Stimulated activated CD4-positive, alpha-beta T cell treated with anti-CD3 and anti-CD28 coated beads, Interleukin-12 subunit alpha, Interleukin-12 subunit beta, amount 100 ng/mL, for 24 hours (primary cell): ENCODE results near the gene GUF1.

Experiments
- DNase-seq, 2 experiments: peaks; one replicate each; pipeline ENCODE4 v3.0.0-alpha.2; 2020; ENCODE audit warnings: low read depth in 2 of 2

GUF1 gene, protein sequence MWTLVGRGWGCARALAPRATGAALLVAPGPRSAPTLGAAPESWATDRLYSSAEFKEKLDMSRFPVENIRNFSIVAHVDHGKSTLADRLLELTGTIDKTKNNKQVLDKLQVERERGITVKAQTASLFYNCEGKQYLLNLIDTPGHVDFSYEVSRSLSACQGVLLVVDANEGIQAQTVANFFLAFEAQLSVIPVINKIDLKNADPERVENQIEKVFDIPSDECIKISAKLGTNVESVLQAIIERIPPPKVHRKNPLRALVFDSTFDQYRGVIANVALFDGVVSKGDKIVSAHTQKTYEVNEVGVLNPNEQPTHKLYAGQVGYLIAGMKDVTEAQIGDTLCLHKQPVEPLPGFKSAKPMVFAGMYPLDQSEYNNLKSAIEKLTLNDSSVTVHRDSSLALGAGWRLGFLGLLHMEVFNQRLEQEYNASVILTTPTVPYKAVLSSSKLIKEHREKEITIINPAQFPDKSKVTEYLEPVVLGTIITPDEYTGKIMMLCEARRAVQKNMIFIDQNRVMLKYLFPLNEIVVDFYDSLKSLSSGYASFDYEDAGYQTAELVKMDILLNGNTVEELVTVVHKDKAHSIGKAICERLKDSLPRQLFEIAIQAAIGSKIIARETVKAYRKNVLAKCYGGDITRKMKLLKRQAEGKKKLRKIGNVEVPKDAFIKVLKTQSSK

DNA sequence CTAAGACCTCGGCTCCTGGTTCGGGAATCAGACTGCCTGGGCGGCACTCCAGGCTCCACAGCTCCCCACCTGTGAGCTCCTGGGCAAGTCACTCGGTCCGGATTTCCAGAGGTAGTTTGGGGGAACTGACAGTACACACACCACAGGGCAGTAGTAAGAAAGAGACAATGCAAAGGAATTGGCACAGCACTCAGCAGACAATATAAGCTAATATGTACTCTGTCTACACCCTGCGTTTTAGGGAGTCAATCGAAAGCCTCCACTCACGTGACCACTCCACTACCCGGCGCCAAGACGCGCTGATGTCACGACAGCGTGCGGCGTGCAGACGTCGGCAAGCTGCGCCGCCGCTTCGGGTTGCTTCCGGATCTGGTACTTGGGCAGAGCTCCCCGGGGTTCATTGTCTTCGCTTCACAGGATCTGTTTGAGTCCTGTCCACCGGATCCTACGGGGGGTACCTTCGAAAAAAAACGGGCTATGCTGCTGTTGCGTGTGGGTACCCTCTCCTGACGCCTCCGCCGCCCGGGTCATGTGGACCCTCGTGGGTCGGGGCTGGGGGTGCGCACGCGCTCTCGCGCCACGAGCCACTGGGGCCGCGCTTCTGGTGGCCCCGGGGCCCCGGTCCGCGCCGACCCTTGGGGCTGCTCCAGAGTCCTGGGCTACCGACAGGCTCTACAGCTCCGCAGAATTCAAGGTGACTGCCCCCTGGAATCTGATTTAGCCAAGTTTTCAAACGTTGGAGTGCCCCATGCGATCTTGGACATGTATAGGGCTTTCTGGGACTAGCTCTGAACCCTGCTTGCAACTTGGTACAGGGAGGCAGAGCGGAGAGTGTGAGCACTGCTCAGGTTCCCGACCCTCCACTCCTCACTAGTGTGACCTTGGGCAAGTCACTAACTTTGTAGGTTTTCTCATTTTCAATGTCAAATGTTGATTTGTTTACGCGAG is at the start of gene GUF1:
Gene GUF1, plus strand, starts transcription at position 327 of the 948 bp plus-strand sequence. Its CDS starts 203 bp downstream, at position 530.
- peak; percentile 78 to 80 for DNase-seq

DNA sequence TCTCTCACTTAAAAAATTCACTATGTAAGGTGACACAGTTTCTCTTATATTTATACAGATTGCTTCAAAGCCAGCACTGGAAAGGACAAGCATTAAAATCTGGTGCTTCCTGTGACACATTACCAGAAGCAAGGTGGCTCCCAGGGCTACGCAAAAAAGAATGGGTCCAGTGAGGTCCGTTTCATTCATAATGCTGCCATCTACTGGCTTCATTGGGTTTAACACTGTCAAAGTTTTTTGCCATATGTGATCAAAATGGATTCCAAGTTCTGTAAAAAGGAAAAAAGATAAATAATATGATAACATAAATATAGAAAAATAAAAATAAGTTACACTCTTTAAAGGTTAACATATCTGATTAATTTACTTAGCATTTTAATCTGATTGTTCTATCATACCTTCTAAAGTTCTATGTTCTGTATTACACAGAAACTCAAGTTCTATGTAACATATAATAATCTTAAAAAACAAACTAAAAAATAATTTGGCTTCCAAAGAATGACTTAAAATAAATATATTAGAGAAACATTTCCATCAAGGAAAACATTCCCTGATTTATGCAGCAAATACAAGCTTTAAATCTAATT is 48.8 kb upstream of the GUF1 start:
- DNase-seq = peak in 1 of 2 experiments; percentile 5

DNA sequence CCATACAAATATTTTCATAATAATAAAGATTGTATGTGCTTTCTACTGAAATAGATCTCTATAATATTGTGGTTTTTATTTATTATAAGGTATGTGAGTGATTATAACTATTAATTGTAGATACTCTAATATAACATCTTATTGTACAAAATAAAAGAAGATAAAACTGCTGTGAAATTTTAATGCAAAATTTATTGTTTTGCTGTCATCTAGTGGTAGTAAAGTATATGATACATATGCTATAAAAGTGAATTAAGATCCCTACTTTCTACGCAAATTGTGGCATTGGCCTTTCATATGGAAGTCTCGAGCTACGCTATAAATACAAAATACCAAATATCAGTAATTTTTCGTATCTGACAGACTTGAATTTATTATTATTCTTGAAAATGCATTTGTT is 46.1 kb upstream of the GUF1 start:
- no peak for DNase-seq

DNA sequence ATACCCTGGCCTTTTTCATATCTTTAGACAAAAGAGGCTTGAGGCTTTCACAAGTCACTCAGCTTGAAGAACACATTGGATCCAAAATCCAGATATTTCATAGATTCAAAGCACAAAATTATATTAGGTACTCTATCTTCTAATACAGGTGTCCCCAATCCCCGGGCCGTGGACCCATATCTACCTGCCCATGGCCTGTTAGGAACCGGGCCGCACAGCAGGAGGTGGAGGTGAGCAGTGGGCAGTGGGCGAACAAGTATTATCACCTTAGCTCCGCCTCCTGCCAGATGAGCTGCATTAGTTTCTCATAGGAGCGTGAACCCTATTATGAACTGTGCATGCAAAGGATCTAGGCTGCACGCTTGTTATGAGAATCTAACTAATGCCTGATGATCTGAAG is 45.5 kb upstream of the GUF1 start:
- no peak for DNase-seq

DNA sequence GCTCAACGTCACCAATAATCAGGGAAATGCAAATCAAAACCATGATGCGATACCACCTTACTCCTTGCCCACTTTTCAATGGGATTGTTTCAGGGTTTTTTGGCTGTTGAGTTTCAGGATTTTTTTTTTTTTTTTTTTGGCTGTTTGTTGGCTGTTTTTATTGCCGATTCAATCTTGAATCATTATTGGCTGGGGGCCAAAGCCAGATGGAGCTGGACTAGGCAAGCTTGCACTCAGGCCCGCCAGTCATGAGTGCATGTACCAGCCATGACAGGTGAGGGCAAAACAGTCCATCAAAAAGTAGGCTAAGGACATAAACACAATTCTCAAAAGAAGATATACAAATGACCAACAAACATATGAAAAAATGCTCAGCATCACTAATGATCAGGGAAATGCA is 40.1 kb upstream of the GUF1 start:
- no peak for DNase-seq

DNA sequence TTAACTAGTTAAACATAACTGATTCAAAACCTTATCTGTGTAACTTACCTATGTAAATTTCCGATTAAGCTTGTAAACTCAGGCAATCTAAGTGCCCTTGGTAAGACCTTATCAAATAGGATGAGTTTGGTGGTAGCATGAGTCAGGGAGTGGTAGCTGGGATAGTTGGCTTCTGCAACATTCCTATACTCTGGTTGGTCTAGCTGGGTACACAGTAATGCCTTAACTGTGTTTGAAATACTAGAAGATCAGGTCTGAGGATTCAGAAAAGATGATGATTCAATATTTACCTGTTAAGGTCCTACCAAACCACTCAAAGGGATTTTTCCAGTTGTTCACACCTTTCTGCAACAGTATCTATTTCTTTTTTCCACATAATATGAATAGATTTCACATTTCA is 32.1 kb upstream of the GUF1 start:
- DNase-seq = no peak

DNA sequence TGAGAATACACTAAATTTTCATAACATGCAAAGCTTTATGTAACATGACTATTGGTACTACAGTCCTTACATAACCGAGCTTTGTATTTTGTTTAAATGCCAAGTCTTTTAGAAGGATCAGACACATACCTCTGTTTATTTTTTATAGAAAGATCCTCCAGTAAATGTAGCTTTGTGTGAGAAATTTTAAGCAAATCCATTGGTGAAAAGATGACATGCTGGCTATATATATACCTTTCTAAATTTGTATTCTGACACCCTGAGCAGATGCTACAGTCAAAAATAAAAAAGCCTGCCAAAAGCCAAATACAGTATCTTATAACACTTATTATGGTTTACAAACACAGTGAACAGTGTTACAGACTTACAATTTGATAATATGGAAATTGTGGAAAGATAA is 26.8 kb upstream of the GUF1 start, which contains the start of gene YIPF7:
Gene YIPF7, minus strand, starts transcription at position 201 of the 400 bp plus-strand sequence. CDS start 1,525 bp downstream, outside the sequence.
- no peak for DNase-seq

DNA sequence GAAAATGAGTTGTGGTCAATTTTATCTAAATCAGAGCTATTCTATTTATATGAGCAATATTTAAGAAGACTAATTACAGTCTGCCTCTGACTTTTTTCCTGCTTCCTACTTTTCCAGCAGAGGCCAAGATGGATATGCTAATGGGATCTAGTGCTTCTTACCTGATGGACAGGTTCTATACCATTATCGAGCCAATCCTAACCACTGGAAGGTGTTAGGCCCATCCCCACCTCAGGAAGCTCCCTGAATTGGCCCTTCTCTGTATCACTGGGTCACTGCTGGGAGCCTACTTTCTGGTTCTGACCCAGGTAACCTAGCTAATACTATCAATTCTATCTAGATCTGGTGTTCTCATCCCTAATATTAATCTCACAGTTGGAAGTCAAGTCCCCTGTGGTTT is 26.2 kb upstream of the GUF1 start:
- no peak for DNase-seq

DNA sequence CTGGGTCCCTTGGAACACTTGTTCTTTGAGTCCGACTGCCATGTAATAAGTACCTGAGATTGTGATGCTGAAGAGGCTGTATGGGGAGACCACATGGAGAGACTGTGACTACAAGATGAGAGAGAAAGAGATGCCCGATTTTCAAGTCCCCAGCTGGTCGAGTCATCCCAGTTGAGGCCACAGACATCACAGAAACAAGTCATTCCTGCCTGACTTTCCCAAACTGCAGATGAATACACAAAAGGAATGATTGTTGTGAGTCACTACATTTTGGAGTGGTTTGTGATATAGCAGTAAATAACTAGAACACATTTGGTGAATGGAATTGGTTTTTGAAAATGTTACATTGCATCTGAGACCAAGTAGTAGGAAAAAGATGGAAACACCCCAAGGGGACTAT is 17.8 kb upstream of the GUF1 start:
- no peak for DNase-seq

DNA sequence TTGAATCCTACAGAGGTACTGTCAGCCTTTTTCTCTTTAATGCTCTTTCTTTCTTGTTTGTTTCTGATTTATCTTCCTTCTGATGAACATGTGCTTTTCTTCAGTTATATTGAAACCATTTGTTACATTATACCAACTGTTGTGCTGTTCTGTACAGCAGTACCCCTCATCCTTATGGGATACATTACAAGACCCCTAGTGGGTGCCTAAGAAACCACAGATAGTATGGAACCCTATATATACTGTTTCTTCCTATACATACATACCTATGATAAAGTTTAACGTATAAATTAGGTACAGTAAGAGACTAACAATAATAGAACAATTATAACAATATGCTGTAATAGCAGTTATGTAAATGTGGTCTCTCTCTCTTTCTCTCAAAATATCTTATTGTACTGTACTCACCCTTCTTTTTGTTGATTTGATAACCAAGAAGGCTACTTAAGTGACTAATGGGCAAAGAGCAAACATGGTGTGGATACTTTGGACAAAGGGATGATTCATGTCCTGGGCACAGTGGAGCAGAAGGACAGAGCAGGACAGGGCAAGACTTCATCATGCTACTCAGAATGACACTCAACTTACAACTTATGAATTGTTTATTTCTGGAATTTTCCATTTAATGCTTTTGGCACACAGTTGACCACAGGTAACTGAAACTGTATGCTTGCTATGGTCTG is 16.1 kb upstream of the GUF1 start:
- no peak for DNase-seq

DNA sequence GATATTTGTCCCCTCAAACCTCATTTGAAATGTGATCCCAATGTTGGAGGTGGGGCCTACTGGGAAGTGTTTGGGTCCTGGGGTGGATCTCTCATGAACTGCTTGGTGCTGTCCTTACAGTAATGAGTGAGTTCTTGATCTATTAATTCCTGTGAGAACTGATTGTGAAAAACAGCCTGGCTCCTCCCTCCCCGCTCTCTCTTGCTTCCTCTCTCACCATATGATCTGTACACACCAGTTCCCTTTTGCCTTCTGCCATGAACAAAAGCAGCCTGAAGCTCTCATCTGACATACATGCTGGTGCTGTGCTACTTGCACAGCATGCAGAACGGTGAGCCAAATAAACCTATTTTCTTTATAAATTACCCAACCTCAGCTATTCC is 15.6 kb upstream of the GUF1 start:
- DNase-seq = no peak

DNA sequence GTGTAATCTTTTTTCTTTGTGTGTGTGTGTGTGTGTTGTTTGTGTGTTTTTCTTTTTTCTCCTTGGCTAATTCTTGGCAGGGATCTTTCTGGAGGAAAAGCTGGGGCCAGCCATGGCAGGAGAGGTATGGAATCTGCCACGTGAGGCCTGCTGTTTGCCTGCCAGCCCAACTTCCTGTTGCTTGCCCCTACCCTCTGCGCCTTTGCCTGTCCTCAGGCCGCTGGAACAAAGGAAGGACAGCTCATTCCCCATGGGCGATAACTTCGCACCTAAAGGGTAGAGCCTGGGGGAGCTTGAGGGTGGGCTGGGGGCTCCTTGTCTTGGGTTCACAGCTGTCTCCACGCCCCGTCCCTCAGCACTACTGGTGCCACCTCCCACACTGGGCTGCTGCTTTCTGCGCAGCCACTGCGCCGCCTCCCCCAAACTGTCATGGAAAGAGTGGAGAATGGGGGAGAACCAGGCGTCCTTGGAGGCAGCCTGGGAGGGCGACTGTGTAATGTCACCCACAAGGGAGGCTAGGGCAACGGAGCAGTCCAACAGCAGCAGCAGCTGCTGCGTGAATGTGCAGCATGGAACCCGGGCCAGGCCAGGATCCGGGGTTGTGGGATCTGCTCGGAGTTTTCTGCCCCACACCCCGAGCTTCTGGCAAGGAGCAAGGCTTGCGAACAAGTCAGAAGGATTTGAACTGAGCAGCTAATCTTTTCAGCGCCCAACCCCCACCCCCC is 14.5 kb upstream of the GUF1 start:
- no peak for DNase-seq

DNA sequence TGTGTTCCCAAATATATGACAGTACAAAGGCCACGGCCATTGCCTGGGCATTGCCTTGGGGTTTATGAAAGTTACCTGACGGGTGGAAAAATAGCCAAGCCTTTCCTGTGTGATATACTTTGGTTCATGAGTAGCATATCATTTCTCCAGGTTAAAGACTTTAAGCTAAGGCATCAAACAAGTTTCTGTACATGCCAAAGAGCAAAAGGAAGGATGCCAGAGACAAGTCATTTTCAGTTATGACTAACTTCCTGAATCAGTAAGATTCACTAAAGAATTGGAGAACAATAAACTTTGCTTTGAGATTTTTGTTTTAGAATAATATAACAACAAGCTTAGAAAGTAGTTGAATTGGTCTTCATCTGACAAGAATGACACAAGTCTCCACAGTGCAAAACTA is 9.7 kb upstream of the GUF1 start:
- no peak for DNase-seq

DNA sequence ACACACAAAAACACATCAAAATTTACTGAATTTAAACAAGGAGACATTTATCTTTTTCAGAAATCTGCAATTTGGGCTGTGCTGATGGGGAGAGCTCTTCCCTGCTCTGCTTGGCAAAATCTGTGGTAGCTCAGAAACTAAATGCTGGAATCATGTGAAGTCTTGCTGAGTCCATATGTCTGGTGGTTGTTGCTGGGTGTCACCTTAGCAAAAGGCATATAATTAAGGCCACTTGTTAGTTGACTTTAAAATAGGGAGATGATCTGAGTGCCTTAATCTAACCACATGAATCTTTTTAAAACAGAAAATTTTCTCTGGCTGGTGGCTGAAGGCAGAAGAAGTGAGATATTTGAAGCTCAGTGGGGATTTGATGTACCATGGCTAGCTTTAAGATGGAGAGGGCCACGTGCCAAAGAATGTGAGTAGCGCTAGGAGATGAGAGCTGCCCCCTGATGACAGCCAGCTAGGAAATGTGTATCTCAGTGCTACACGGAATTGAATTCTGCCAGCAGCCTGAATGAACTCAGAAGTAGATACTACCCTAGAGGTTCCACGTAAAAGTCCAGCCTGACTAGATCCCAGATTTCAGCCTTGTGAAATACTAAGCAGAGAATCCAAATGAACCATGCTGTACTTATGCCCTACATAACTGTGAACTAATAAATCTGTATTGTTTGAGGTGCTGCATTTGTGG is 7.6 kb upstream of the GUF1 start:
- DNase-seq = no peak

DNA sequence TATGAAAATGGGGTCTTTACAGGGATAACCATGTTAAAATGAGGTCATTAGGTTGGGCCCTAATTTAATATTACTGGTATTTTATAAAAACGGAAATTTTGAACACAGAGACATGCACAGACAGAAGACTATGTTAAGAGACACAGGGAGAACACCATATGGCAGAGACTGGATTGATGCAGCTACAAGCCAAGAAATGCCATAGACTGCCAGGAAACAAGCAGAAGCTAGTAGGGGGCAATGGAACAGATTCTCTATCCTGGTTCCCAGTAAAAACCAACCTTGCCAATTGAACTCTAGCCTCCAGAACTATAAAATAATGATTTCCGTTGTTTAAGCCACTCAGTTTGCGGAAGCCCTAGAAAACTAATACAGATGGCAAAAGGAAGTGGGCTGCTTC is 6.6 kb upstream of the GUF1 start:
- DNase-seq = no peak

DNA sequence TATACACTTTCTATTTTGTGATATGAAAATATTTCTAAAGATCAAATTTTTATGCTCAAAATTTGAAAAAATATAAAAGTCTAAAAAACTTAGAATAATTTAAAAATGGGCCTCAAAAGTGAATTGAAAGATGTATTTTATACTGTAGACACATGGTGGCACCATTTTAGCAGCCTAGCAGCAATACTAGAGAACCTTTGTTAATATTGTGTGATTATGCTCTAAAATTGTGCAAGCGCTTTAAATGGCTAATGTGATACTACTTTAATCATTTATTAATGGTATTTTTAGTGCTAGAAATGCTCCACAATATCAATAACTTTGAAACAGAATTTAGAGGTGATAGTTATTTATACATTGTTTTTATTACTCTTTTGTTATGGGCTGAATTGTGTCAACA is 3.7 kb upstream of the GUF1 start:
- no peak for DNase-seq

DNA sequence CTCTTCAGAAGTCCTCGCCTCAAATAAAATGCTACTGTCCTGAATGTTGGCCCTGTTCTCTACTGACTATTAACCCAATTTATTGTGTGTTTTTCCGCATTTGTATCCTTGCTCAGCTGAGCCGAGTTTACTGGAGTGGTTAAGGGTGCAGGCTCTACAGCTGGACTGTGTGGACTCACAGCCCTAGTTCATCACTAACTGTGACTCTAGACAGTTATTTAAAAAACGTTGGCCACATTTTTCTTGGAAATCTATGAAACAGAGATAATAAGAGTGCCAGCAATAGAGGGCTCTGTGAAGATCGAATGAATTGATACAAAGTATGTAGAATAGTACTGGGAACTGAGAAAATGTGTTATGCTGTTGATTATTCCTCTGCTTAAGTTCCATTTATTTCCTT is 2.9 kb upstream of the GUF1 start:
- DNase-seq = no peak

DNA sequence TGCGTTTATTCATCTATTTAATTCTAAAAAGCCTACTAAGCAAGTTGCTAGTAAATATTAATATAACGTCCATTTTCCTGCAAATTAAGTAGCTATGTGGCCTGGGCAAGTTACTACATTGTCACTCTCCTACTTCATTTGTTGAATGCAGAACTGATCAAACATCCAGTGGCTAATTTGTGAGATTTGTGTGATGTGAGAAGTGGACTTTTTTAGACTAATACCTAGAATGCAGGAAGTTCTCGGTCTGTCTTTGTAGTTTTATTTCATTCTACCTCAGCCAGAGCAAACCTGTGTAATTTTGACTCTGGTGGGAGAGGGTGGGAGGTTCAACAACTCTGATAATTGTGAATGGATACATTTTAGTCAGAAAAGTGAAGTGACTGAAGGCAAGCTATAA is 840 bp downstream of the GUF1 start:
- DNase-seq = no peak

DNA sequence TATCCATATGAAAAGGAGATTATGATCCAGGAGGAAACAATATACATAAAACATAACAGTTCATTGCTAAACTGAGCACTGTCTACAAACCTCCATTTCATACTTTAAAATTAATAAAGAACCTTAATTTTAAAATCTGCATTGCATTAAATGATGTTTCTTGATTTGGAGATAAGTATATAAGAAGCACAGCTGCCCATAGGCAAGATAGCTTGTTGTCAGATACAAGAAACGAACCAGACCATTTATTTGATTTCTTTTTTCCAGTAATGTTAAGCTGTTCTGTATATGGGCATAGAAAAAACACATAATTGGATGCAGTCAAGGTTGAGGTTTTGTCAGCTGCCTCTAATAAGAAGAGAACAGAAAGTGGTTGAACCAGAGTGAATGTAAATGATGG is 6.4 kb downstream of the GUF1 start:
- DNase-seq = no peak

DNA sequence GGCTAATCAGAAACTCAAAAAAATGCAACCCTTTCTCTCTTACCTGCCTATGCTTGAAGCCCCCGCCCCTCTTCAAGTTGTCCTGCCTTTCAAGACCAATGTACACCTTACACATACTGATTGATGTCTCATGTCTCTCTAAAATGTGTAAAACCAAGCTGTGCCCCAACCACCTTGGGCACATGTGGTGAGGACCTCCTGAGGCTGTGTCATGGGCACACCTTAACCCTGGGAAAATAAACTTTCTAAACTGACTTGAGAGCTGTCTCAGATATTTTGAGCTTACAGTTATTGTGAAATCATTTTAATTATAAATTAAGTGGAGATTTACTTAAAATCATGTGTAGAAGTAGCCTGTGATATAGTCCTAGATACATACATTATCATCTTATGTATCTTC is 22.2 kb downstream of the GUF1 start:
- no peak for DNase-seq
